ENCODE results near the gene KLHDC8A. TPM values are rescaled to one million over a fixed set of nuclear protein-coding genes. Genes with fewer than 3 reads are reported as not detected.

KLHDC8A gene
- polyA plus RNA-seq, 1 experiment, result not detected

- DNase-seq (ENCODE audit: low read depth), result no peak
- H3K27me3 ChIP-seq (ENCODE audit: control insufficient read depth, insufficient read depth, low read length), result no peaks in the 10 kb centered on the region
- no peaks in the 10 kb centered on the region for H3K36me3 ChIP-seq (ENCODE audit: control insufficient read depth, insufficient read depth, low read length)
- ChIA-PET CTCF (interaction anchor here (1.0 to 8.4 kb wide), 5 partner anchors 10 to 38 kb away, joined by 3 to 53 read pairs (median 13); partner anchors contain the start of gene NUAK2), POLR2A (no interaction called here)
- no peak for TF ChIP-seq CTCF (IDR thresholded peaks at IDR 0.05; ENCODE audit: insufficient read depth, low read depth, low read length)
- no peak overlapping the region for H3K4me3 ChIP-seq (ENCODE audit: low read depth, low read length)
Measured at GRCh38 chr1:205287767-205288559, 68.8 kb downstream of the KLHDC8A start.

- H3K27me3 ChIP-seq (ENCODE audit: control insufficient read depth, insufficient read depth, low read length), result no peaks in the 10 kb centered on the region
- POLR2A ChIA-PET, result no interaction called here
- CTCF ChIA-PET, result interaction anchor here (1.1 to 8.4 kb wide), 4 partner anchors 11 to 38 kb away, joined by 3 to 53 read pairs (median 28); no protein-coding TSS in a partner anchor
- H3K36me3 ChIP-seq (ENCODE audit: control insufficient read depth, insufficient read depth, low read length), result no peaks in the 10 kb centered on the region
- H3K4me3 ChIP-seq (ENCODE audit: low read depth, low read length), result no peak overlapping the region
- no peak for TF ChIP-seq CTCF (IDR thresholded peaks at IDR 0.05; ENCODE audit: insufficient read depth, low read depth, low read length)
- DNase-seq (ENCODE audit: low read depth), result no peak
Measured at GRCh38 chr1:205287076-205287475, 69.6 kb downstream of the KLHDC8A start.

GRCh38 chr1:205286335-205286950 lies 70.3 kb downstream of the KLHDC8A start:
- TF ChIP-seq CTCF (IDR thresholded peaks at IDR 0.05; ENCODE audit: insufficient read depth, low read depth, low read length), result no peak
- ChIA-PET POLR2A (no interaction called here), CTCF (interaction anchor here (1.1 to 8.4 kb wide), 4 partner anchors 11 to 39 kb away, joined by 3 to 53 read pairs (median 28); no protein-coding TSS in a partner anchor)
- H3K4me3 ChIP-seq (ENCODE audit: low read depth, low read length), result no peak overlapping the region
- DNase-seq (ENCODE audit: low read depth), result no peak
- H3K36me3 ChIP-seq (ENCODE audit: control insufficient read depth, insufficient read depth, low read length), result no peaks in the 10 kb centered on the region
- no peaks in the 10 kb centered on the region for H3K27me3 ChIP-seq (ENCODE audit: control insufficient read depth, insufficient read depth, low read length)

Small RNA genes within 50 kb of the gene (small RNA-seq; reads per million reads assigned to genes)
- not detected for gene SNRPGP10 (ENCODE audit: insufficient read length, low read depth, low replicate concordance)

Other genes with a start within 250 kb of the KLHDC8A start
- gene RBBP5, start 234.9 kb downstream of the KLHDC8A start, polyA plus RNA-seq (2011; rRNA removed), result 6.4 and 10.8 TPM in 2 replicates
- gene DSTYK, start 145.2 kb downstream of the KLHDC8A start, polyA plus RNA-seq (2011; rRNA removed), result 9.7 and 11.5 TPM in 2 replicates
- gene TMCC2, start 129.0 kb downstream of the KLHDC8A start, polyA plus RNA-seq (2011; rRNA removed), result 2.4 and 3.4 TPM in 2 replicates
- 3.4 and 5.8 TPM in 2 replicates for gene NUAK2, start 35.2 kb downstream of the KLHDC8A start, polyA plus RNA-seq (2011; rRNA removed)
- not detected in 2 replicates for gene LEMD1, start 65.1 kb upstream of the KLHDC8A start, polyA plus RNA-seq (2011; rRNA removed)
- gene BLACAT1, start 99.1 kb upstream of the KLHDC8A start, polyA plus RNA-seq (2011; rRNA removed), result 0.02 TPM in 1 of 2 replicates, not detected in the other
- gene CDK18, start 147.7 kb upstream of the KLHDC8A start, polyA plus RNA-seq (2011; rRNA removed), result 0.45 and 0.83 TPM in 2 replicates